Activated CD4-positive, alpha-beta T cell treated with anti-CD3 and anti-CD28 coated beads for 24 hours (primary cell): ENCODE data around the gene RHBDF2.
"Not testable (repeated sequence)": the region's sequence is repeated elsewhere in the genome, so short reads cannot be mapped to it uniquely, and the experiment has no call there.

Experiments used
- DNase-seq, 2 donors: peaks; one replicate each; pipeline ENCODE4 v3.0.0-alpha.2; 2020; ENCODE audit warnings: low read depth in 2 of 2

RHBDF2 gene

DNA sequence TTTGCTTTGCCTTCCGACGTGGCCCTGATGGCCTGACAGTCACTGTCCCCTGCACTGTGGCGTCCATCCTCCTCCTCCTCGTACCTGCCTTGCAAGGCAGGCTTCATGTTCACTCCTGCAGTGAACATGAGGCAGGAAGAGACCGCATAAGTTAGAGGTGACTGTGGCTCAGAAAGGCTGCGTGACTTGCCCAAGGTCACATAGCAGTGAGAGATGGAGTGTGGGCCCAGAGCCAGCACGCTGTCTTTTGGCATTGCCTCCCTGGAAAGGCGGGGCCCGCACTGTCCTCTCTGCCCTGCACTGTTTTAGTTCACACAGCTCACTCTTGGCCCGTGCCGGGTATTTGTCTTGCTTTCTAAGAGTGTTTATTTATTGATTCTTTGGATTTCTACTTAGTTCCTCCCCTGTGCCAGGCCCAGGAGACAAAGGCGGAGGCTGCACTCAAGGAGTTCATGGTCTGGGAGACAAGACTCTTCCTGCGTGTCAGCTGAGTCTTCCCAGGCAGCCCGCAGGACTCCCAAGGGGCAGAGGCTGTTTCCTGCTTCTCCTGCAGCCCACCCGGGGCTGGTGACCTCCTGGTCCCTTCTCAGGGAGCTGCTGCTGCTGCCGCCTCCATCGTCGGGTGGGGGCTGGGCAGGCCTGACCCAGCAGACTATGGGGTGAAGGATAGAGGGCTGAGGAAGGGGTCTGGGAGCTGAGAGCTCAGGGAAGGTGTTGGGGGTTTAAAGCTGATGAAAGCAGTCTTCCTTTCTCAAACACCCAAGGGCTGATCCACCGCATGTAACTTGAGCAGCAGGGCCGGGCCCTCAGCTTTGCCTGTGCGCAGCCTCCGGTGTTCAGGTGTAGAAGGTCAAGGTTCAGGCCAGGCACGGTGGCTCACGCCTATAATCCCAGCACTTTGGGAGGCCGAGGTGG, 23.6 kb upstream of the RHBDF2 start:
- no peak for DNase-seq

DNA sequence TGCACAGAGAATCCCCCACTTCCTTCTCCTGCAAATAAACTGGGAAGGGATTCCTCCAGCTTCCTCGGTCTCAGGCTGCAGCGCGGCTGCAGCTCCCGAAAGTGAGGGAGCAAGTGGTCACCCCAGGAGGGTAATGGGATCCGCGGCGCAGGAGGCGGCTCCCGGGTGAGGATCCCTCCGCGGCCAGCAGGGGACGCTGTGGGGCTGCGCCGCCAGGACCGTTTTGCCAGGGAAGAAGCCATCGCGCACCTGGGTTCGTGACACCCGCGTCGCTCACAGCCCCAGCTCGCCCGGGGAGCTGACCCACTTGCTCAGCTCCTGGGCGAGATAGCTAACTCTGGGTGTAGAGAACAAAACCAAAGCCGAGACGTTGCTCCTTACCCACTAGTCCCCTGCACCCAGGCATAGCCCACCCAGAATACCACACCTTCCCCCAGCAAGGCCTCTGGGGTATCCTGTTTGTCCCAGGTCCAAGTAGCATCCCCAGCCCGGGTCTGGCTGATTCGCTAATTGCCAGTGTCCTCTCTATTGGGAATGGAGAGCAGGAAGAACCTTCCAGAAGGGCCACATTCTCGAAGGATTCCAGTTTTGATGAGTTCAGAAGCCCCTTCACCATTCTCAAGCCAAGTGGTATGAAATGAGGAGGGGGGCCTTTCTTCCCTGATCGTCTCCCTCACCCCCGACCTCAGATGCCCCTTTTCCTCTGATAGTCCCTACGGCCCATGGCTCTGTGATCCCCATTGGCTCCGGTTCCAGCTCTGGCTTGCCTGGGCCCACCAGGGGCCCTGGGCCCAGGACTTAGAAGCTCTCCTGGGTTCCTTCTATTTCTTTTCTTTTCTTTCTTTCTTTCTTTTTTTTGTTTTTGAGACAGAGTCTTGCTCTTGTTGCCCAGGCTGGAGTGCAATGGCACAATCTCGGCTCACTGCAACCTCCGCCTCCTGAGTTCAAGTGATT, 22.1 kb upstream of the RHBDF2 start:
- DNase-seq: peak; percentile 68 to 77

- DNase-seq: not testable (repeated sequence)
These were observed 20.5 kb upstream of the RHBDF2 start for GRCh38 chr17:76521683-76522082.

GRCh38 chr17:76521262-76521661, 20.0 kb upstream of the RHBDF2 start:
- DNase-seq: no peak

- DNase-seq: no peak
These were observed 18.1 kb upstream of the RHBDF2 start for GRCh38 chr17:76519048-76519966.

DNA sequence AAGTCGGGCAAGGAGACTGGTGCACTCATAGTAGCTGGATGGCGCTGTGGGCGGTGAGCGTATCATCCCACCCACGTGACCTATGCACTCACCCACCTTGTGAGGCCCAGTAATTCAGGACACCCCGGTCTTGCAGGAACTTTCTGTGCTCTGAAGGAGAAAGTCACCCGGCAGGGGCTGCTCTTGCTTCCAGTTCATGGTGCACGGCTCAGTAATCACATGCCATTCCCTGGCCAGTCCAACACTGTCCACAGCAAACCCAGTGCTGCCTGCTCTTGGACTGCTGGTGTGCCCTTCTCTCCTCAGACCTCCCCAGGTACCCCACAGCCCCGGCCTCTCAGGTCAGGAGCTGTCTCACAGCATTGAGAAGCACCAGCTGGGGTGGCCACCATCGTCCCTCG, 16.4 kb upstream of the RHBDF2 start:
- DNase-seq: no peak

GRCh38 chr17:76515274-76515949, 14.2 kb upstream of the RHBDF2 start:
- DNase-seq: peak; percentile 58 to 59

DNA sequence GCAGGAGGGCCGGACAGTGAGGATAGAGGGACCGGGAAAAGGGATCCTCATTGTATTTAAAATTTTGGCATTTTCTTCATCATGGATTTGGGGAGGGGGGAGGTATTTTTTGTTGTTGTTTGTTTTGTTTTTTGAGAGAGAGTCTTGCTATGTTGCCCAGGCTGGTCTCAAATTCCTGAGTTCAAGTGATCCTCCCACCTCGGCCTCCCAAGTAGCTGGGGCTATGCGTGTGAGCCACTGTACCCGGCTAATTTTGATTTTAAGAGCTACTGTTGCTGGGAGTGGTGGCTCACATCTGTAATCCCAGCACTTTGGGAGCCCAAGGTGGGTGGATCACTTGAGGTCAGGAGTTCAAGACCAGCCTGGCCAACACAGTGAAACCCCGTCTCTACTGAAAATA, 13.1 kb upstream of the RHBDF2 start:
- DNase-seq: not testable (repeated sequence)

- no peak for DNase-seq
These were observed 12.1 kb upstream of the RHBDF2 start for GRCh38 chr17:76513306-76513692.

GRCh38 chr17:76512366-76513305, 11.4 kb upstream of the RHBDF2 start:
- no peak for DNase-seq

- no peak for DNase-seq
These were observed 10.6 kb upstream of the RHBDF2 start for GRCh38 chr17:76511668-76512365.

GRCh38 chr17:76510831-76511244, 9.6 kb upstream of the RHBDF2 start:
- DNase-seq: no peak

GRCh38 chr17:76508472-76509063, 7.3 kb upstream of the RHBDF2 start:
- DNase-seq: not testable (repeated sequence)

DNA sequence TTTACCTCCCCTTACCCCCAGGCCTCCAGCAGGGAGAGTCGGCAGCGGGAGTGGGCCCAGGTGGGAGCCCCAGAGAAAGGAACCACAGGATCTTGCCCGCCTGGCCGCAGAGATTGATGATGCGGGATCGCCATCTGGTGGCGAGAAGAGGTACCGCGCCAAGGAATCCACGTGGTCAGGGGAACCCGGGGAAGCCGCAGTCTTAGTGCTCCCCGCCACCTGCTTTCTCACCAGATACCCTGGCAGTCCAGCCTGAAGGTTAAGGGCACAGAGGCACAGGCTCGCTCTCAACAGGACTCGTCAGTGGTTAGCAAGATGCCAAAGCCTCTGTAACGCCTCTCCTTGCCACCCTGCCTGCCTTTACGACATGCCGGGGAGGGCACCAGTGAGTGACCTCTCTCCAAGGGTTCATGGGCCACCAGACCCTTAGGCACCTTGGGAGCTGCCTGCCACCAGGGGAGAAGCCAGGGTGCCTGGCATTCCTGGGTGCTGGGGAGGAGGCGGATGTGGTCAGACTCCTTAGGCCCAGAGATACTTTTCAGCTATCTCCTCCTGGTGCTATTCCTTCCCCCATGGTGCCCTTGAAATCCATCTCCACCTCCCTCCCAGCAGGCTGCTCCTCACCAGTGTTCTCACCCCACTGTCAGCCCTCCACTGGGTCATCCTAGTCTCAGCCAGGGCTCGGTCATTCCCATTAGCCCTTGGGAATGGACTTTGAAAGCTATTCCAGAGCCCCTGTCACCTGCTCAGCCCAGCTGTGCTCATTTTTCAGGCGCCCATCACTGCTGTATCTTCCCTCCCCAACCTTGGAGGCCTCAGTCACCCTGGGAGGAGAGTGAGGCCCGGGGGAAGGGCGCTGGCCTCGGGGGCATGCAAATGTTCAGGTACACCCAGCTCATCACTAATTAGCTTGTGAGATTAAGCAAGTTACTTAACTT, 5.5 kb upstream of the RHBDF2 start:
- peak; percentile 86 to 87 for DNase-seq

GRCh38 chr17:76504117-76504516, 2.9 kb upstream of the RHBDF2 start:
- DNase-seq: no peak

GRCh38 chr17:76502341-76503211, 1.4 kb upstream of the RHBDF2 start:
- no peak for DNase-seq
